SK-N-SH (cell line): ENCODE data around the gene APOBEC2. TPM values are rescaled to one million over a fixed set of nuclear protein-coding genes. Genes with fewer than 3 reads are reported as not detected.
A peak's percentile ranks its signal among the peaks of the same experiment; 100 is the strongest.

Experiments used
- CTCF ChIA-PET: fragments of 300-600, 350-600 bp; formaldehyde crosslinking; extraction: SDS; loops from one replicate; lab custom pipeline; 2021; lab: Yijun Ruan, JAX
- POLR2A ChIA-PET: fragments of 350-600 bp; sonication (Branson Sonifier 250); formaldehyde crosslinking; extraction: SDS; loops from one replicate; lab custom pipeline; 2020; ENCODE audit warnings: antibody characterized with exemption, inconsistent platforms; lab: Yijun Ruan, JAX
- DNase-seq: peaks from one replicate; pipeline ENCODE4 v3.0.0; 2012
- H2AFZ ChIP-seq: fragments of 200-600 bp; sonication (generic); 2 replicates; pipeline ENCODE4 v1.8.1; 2016; ENCODE audit warnings: antibody characterized with exemption, mild to moderate bottlenecking, low read depth
- H3F3A ChIP-seq: fragments of 200-600 bp; sonication (generic); replicated peaks from 2 replicates; pipeline ENCODE3; 2016; ENCODE audit warnings: antibody characterized with exemption, mild to moderate bottlenecking; ENCODE audit not compliant: insufficient read depth
- H3K27ac ChIP-seq, 2 experiments: fragments of 200-500 bp in 1 of 2; fragments of 200-600 bp in 1 of 2; sonication (Bioruptor generic) in 1 of 2; sonication (generic), shearing (Covaris generic) in 1 of 2; 2 replicates each; pipeline versions ENCODE4 v1.5.1 to v1.6.1; 2014 to 2016; ENCODE audit warnings: low read depth in 2 of 2, inconsistent platforms in 1 of 2, low read length in 1 of 2, mild to moderate bottlenecking in 1 of 2, mixed read lengths in 1 of 2
- H3K27me3 ChIP-seq: fragments of 200-600 bp; sonication (generic), shearing (Covaris generic); 2 replicates; pipeline ENCODE4 v1.6.1; 2016; ENCODE audit warnings: mixed run types; ENCODE audit not compliant: insufficient read depth
- H3K36me3 ChIP-seq, 2 experiments: fragments of 200-500 bp in 1 of 2; fragments of 200-600 bp in 1 of 2; sonication (Bioruptor generic) in 1 of 2; sonication (generic) in 1 of 2; replicated peaks in 1 of 2; 2 replicates each; pipeline versions ENCODE3 to v1.5.1; 2014 to 2016; ENCODE audit warnings: low read length in 1 of 2, mild to moderate bottlenecking in 1 of 2; ENCODE audit not compliant: insufficient read depth in 2 of 2, control insufficient read depth in 1 of 2
- H3K4me1 ChIP-seq, 2 experiments: fragments of 200-500 bp in 1 of 2; fragments of 200-600 bp in 1 of 2; sonication (Bioruptor generic) in 1 of 2; sonication (generic), shearing (Covaris generic) in 1 of 2; 2 replicates each; pipeline versions ENCODE4 v1.5.1 to v1.6.1; 2014 to 2016; ENCODE audit warnings: low read depth in 1 of 2, low read length in 1 of 2, mixed run types in 1 of 2; ENCODE audit not compliant: insufficient read depth in 2 of 2, control insufficient read depth in 1 of 2
- H3K4me2 ChIP-seq: fragments of 200-600 bp; sonication (generic), shearing (Covaris generic); 2 replicates; pipeline ENCODE4 v1.6.1; 2017; ENCODE audit warnings: mixed run types
- H3K4me3 ChIP-seq, 2 experiments: fragments of 200-500 bp in 1 of 2; fragments of 200-600 bp in 1 of 2; sonication (Bioruptor generic) in 1 of 2; sonication (generic), shearing (Covaris generic) in 1 of 2; 2 replicates each; pipeline versions ENCODE4 v1.5.1 to v1.8.1; 2014 to 2016; ENCODE audit warnings: low read depth in 2 of 2, inconsistent platforms in 1 of 2, low read length in 1 of 2, mild to moderate bottlenecking in 1 of 2, mixed read lengths in 1 of 2, moderate library complexity in 1 of 2
- H3K79me2 ChIP-seq: fragments of 200-600 bp; sonication (generic); 2 replicates; pipeline ENCODE4 v1.8.1; 2017; ENCODE audit warnings: mild to moderate bottlenecking; ENCODE audit not compliant: insufficient read depth
- H3K9ac ChIP-seq: fragments of 200-600 bp; sonication (generic); 2 replicates; pipeline ENCODE4 v1.6.1; 2017; ENCODE audit warnings: mixed run types
- H3K9me2 ChIP-seq: fragments of 200-600 bp; sonication (generic); 2 replicates; pipeline ENCODE4 v1.6.1; 2017; ENCODE audit warnings: mixed run types
- H3K9me3 ChIP-seq: fragments of 200-600 bp; sonication (generic); 2 replicates; pipeline ENCODE4 v1.6.1; 2017; ENCODE audit warnings: mixed run types, mild to moderate bottlenecking, moderate library complexity
- H4K20me1 ChIP-seq: fragments of 200-600 bp; sonication (generic); 2 replicates; pipeline ENCODE4 v1.6.1; 2017; ENCODE audit warnings: mild to moderate bottlenecking, mixed run types; ENCODE audit not compliant: insufficient read depth
- ELF1 ChIP-seq: IDR thresholded peaks from 2 replicates; pipeline ENCODE4 v1.4.0; 2012
- EP300 ChIP-seq, 2 experiments: IDR thresholded peaks; 2 replicates each; pipeline versions ENCODE4 v1.4.0 to v1.6.1; 2012; ENCODE audit warnings: borderline replicate concordance in 1 of 2, low read depth in 1 of 2, low read length in 1 of 2
- FOXM1 ChIP-seq: IDR thresholded peaks from 2 replicates; pipeline ENCODE4 v1.4.0; 2012; ENCODE audit warnings: low read depth, mild to moderate bottlenecking
- GABPA ChIP-seq: IDR thresholded peaks from 2 replicates; pipeline ENCODE4 v1.4.0; 2012; ENCODE audit warnings: low read depth, mild to moderate bottlenecking
- GATA2 ChIP-seq: sonication (generic); formaldehyde crosslinking; IDR thresholded peaks from 2 replicates; pipeline ENCODE4 v1.5.0; 2020; ENCODE audit warnings: mild to moderate bottlenecking, missing genetic modification reagents
- IRF3 ChIP-seq: fragments of 150-350 bp; IDR thresholded peaks from 2 replicates; pipeline ENCODE4 v1.6.1; 2016; ENCODE audit warnings: mild to moderate bottlenecking, low read depth, low read length
- JUND ChIP-seq: IDR thresholded peaks from 2 replicates; pipeline ENCODE4 v1.4.0; 2012
- MAX ChIP-seq: IDR thresholded peaks from 2 replicates; pipeline ENCODE4 v1.4.0; 2012; ENCODE audit warnings: low read depth
- MEF2A ChIP-seq: IDR thresholded peaks from 2 replicates; pipeline ENCODE4 v1.4.0; 2012; ENCODE audit warnings: low read depth, borderline replicate concordance
- NRF1 ChIP-seq: IDR thresholded peaks from 2 replicates; pipeline ENCODE4 v1.6.1; 2012; ENCODE audit warnings: low read depth, mild to moderate bottlenecking, low read length
- POLR2AphosphoS5 ChIP-seq: IDR thresholded peaks from 2 replicates; pipeline ENCODE4 v1.6.1; 2012; ENCODE audit warnings: low read depth, low read length
- RAD21 ChIP-seq: IDR thresholded peaks from 2 replicates; pipeline ENCODE4 v1.6.1; 2012; ENCODE audit warnings: mild to moderate bottlenecking, low read length
- RCOR1 ChIP-seq: fragments of 150-350 bp; IDR thresholded peaks from 2 replicates; pipeline ENCODE4 v1.6.1; 2017; ENCODE audit warnings: antibody characterized with exemption, low read length
- RXRA ChIP-seq: IDR thresholded peaks from 2 replicates; pipeline ENCODE4 v1.4.0; 2012; ENCODE audit warnings: low read depth, mild to moderate bottlenecking, borderline replicate concordance
- SIN3A ChIP-seq: IDR thresholded peaks from 2 replicates; pipeline ENCODE4 v1.6.1; 2012; ENCODE audit warnings: low read depth, mild to moderate bottlenecking, low read length, moderate library complexity, borderline replicate concordance
- TAF1 ChIP-seq: IDR thresholded peaks from 2 replicates; pipeline ENCODE4 v1.6.1; 2012; ENCODE audit warnings: low read depth, mild to moderate bottlenecking, low read length, moderate library complexity, borderline replicate concordance
- TCF12 ChIP-seq: IDR thresholded peaks from 2 replicates; pipeline ENCODE4 v1.4.0; 2012
- TEAD4 ChIP-seq: IDR thresholded peaks from 2 replicates; pipeline ENCODE4 v1.4.0; 2012; ENCODE audit warnings: mild to moderate bottlenecking, borderline replicate concordance; ENCODE audit not compliant: insufficient read depth
- YY1 ChIP-seq: IDR thresholded peaks from 2 replicates; pipeline ENCODE4 v1.4.0; 2012; ENCODE audit warnings: low read depth, mild to moderate bottlenecking
- ZBTB33 ChIP-seq: IDR thresholded peaks from 2 replicates; pipeline ENCODE4 v1.4.0; 2012; ENCODE audit warnings: low read depth, borderline replicate concordance
- WGBS: methylation state at CpG from one replicate; pipeline ENCODE4 v1.1.6; 2017; ENCODE audit warnings: low lambda C conversion rate; 5-methylcytosine and 5-hydroxymethylcytosine counted together
- polyA plus RNA-seq, 3 experiments: library from polyadenylated mRNA; depleted of rRNA; stranded (reverse); fragments of >200 nt; gene quantifications; 2 replicates each; pipeline ENCODE4 v1.2.3, GENCODE V29; 2012

The APOBEC2 gene
- polyA plus RNA-seq, 1 of the 3 experiments (the other 2 are of a cell fraction): not detected

- no peak for TF ChIP-seq IRF3
- TF ChIP-seq JUND: no peak
Observed at GRCh38 chr6:41066867-41067304, 13.9 kb downstream of the APOBEC2 start (continued).

- Histone ChIP-seq H3K27me3 (no peaks in the 10 kb centered on the region), H3K4me3 (peak overlapping the region; percentile 90 to 99), H3K36me3 (peaks cover 27 to 47% of the 10 kb centered on the region in 2 experiments), H3K9me3 (no peaks in the 10 kb centered on the region), H3K4me2 (peak overlapping the region; percentile 83), H4K20me1 (peaks cover 28% of the 10 kb centered on the region), H3K27ac (peak overlapping the region; percentile 98 to 99), H3K4me1 (peaks cover 18 to 20% of the 10 kb centered on the region in 2 experiments), H3K9ac (peak overlapping the region; percentile 99), H3F3A (peaks cover 28% of the 10 kb centered on the region), H2AFZ (peak overlapping the region; percentile 91), H3K79me2 (peaks cover 48% of the 10 kb centered on the region), H3K9me2 (no peaks in the 10 kb centered on the region)
- 0% methylated on average over 11 of the region's 16 CpGs for WGBS
- POLR2A ChIA-PET: interaction anchor here (1.3 kb wide), 2 partner anchors 10 to 484 kb away, joined by 3 to 4 read pairs; partner anchors contain the start of gene LRFN2
- DNase-seq: no peak
- TF ChIP-seq GATA2 (CRISPR knock-in tag): no peak
- TF ChIP-seq ELF1: 0 out of 2 replicates have a peak, but pooled peaks have one; percentile 51
- peak; percentile 51; the same call in 1 of the 2 replicates for TF ChIP-seq MAX
- TF ChIP-seq RCOR1: no peak
- peak; percentile 79 for TF ChIP-seq TAF1
- peak; percentile 60 for TF ChIP-seq GABPA
- CTCF ChIA-PET: interaction anchor here (0.7 to 4.7 kb wide), 3 partner anchors 9 to 46 kb away, joined by 3 to 20 read pairs (median 3); no protein-coding TSS in a partner anchor
Observed at GRCh38 chr6:41071501-41071922, 18.5 kb downstream of the APOBEC2 start.

- Histone ChIP-seq H3K79me2 (peaks cover 55% of the 10 kb centered on the region), H3K4me3 (peak within 1 kb of the TSS; percentile 90 to 99), H4K20me1 (peaks cover 34% of the 10 kb centered on the region), H2AFZ (peak within 1 kb of the TSS; percentile 91), H3K4me1 (peaks cover 20 to 23% of the 10 kb centered on the region in 2 experiments), H3F3A (peaks cover 28% of the 10 kb centered on the region), H3K9me2 (no peaks in the 10 kb centered on the region), H3K4me2 (peak within 1 kb of the TSS; percentile 83), H3K27me3 (no peaks in the 10 kb centered on the region), H3K27ac (peak within 1 kb of the TSS; percentile 98 to 99), H3K9ac (peak within 1 kb of the TSS; percentile 99), H3K36me3 (peaks cover 27 to 47% of the 10 kb centered on the region in 2 experiments), H3K9me3 (no peaks in the 10 kb centered on the region)
- DNase-seq: peak; percentile 90
- WGBS: under 1% methylated on average over 22 of the region's 63 CpGs
- POLR2A ChIA-PET: interaction anchor here (0.8 to 1.4 kb wide), 3 partner anchors 9 to 485 kb away, joined by 3 to 6 read pairs (median 4); partner anchors contain the start of gene LRFN2
- CTCF ChIA-PET: interaction anchor here (1.2 kb wide), 1 partner anchor 47 kb away, joined by 3 read pairs; no protein-coding TSS in a partner anchor
- no peak for TF ChIP-seq FOXM1
- TF ChIP-seq MEF2A: no peak
- TF ChIP-seq TCF12: peak; percentile 16; the same call in 1 of the 2 replicates
- TF ChIP-seq RCOR1: 0 out of 2 replicates have a peak, but pooled peaks have one; percentile 17
- peak; percentile 88 for TF ChIP-seq GABPA
- peak; percentile 93 for TF ChIP-seq ELF1
- peak; percentile 28; the same call in 1 of the 2 replicates for TF ChIP-seq POLR2AphosphoS5
- peak; percentile 92 for TF ChIP-seq NRF1
- peak; percentile 83; the same call in 1 of the 2 replicates for TF ChIP-seq ZBTB33
- TF ChIP-seq YY1: peak; percentile 93
- peak; percentile 75 for TF ChIP-seq MAX
- no peak for TF ChIP-seq RXRA
- TF ChIP-seq TAF1: peak; percentile 70
- TF ChIP-seq RAD21: no peak
- TF ChIP-seq EP300 (IDR thresholded peaks at IDR 0.05; ENCODE audit: borderline replicate concordance in 1 of 2, low read depth in 1 of 2, low read length in 1 of 2): peak in 1 of 2 experiments; percentile 33; a peak in 1 of 4 replicates
- peak; percentile 55 for TF ChIP-seq SIN3A
- no peak; the same call in 1 of the 2 replicates for TF ChIP-seq TEAD4
Observed at GRCh38 chr6:41071923-41072835, 19.2 kb downstream of the APOBEC2 start, which contains the start of gene OARD1. Gene OARD1, minus strand, starts transcription at chr6:41072356. Its CDS starts 722 bp downstream, at chr6:41071634.
